ENCODE measurements around the gene ZBTB8B.
"Not testable (repeated sequence)": the region's sequence is repeated elsewhere in the genome, so short reads cannot be mapped to it uniquely, and the experiment has no call there.

Gene ZBTB8B

DNA sequence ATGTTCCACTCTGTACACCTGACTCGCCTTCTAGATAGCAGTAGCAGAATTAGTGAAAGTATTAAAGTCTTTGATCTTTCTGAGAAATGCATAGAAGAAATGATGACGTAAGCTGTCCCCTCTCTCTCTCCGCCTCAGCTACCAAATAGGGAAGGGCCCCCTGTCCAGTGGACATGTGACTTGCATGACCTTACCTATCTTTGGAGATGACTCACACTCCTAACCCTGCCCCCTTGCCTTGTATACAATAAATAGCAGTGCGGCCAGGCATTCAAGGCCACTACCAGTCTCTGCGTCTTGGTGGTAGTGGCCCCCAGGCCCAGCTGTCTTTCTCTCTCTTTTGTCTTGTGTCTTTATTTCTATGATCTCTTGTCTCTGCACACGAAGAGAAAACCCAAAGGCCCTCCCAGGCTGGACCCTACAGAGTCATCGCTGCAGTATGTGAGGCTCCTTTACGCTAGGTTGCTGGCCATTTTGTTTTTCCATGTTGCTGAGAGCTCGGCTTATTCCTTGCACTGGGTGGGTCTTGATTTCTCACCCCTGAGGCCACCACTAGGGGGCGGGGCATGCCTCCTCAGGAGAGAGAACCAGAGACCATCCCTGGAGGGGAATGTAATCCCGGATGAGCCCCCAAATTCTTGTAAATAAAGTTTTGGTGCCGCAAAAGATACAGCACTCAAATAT lies 16.0 kb upstream of the ZBTB8B start:
- FAIRE-seq (no peak), DNase-seq (ENCODE audit: insufficient read length, low spot score) (no peak)
- TF ChIP-seq PAX5 (IDR thresholded peaks at IDR 0.05; ENCODE audit: insufficient read depth, low read length, severe bottlenecking): no peak

- FAIRE-seq; DNase-seq (ENCODE audit: insufficient read length, low spot score): not testable (repeated sequence)
Observed at GRCh38 chr1:32449457-32449831, 15.4 kb upstream of the ZBTB8B start.

DNA sequence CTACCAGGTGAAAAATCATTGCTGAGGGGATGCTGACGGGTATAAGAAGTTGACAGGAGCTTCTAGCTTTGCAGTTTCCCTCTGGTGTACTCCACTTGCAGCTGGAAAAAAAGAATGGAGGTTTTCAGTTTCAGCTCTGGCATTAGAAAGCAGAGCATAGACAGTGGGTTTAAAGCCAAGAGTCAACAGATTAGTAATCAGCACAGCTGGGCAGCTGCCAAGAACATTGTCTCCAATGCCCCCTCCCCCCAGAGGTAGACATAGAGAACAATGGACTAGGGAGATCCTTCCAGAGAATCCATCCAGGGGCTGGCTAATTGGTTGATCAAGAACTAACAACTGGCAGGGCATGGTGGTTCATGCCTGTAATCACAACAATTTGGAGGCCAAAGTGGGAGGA lies 10.1 kb upstream of the ZBTB8B start:
- FAIRE-seq (no peak), DNase-seq (ENCODE audit: insufficient read length, low spot score) (no peak)
- TF ChIP-seq TAF1 (IDR thresholded peaks at IDR 0.05; ENCODE audit: low read depth, low read length) (no peak), POU2F2 (IDR thresholded peaks at IDR 0.05; ENCODE audit: low read depth, low read length) (no peak), PAX5 (IDR thresholded peaks at IDR 0.05; ENCODE audit: insufficient read depth, low read length, severe bottlenecking) (no peak), POLR2AphosphoS5 (IDR thresholded peaks at IDR 0.05; ENCODE audit: low read depth, low read length) (no peak), SPI1 (IDR thresholded peaks at IDR 0.05; ENCODE audit: low read depth, low read length) (no peak), POLR2A (IDR thresholded peaks at IDR 0.05; ENCODE audit: low read depth, low read length) (no peak)

DNA sequence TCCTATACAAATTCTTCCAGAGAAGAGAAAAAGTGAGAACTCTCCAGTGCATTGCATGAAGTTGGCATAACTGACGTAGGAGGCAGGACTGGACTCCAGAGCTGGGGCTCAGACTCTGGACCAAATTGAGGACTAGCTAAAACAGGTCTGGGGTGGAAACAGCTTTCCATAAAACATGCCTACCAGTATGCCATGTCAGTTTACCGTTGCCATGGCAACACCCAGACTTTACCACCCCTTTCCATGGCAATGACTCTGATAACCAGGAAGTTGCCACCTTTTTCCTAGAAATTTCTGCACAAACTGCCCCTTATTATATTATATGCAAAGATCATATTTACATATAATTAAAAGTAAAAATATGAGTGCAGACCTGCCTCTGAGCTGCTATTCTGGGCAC lies 8.9 kb upstream of the ZBTB8B start:
- no peak for DNase-seq (ENCODE audit: insufficient read length, low spot score)
- no peak for FAIRE-seq
- TF ChIP-seq POLR2A (IDR thresholded peaks at IDR 0.05; ENCODE audit: low read depth, low read length) (no peak), PAX5 (IDR thresholded peaks at IDR 0.05; ENCODE audit: insufficient read depth, low read length, severe bottlenecking) (no peak), SPI1 (IDR thresholded peaks at IDR 0.05; ENCODE audit: low read depth, low read length) (no peak), POLR2AphosphoS5 (IDR thresholded peaks at IDR 0.05; ENCODE audit: low read depth, low read length) (no peak), POU2F2 (IDR thresholded peaks at IDR 0.05; ENCODE audit: low read depth, low read length) (no peak)

DNA sequence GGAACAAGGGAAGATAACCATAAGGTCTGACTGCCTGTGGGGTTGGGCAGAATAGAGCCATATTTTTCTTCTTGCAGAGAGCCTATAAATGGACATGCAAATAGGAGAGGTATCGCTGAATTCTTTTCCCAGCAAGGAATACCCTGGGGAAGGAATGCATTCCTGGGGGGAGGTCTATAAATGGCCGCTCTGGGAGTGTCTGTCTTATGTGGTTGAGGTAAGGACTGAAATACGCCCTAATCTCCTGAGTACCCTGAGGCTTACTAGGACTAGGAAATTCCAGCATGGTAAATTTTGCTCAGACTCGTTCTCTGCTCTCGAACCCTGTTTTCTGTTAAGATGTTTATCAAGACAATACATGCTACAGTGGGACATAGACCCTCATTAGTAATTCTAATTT lies 6.1 kb upstream of the ZBTB8B start:
- not testable (repeated sequence) for DNase-seq (ENCODE audit: insufficient read length, low spot score); FAIRE-seq

DNA sequence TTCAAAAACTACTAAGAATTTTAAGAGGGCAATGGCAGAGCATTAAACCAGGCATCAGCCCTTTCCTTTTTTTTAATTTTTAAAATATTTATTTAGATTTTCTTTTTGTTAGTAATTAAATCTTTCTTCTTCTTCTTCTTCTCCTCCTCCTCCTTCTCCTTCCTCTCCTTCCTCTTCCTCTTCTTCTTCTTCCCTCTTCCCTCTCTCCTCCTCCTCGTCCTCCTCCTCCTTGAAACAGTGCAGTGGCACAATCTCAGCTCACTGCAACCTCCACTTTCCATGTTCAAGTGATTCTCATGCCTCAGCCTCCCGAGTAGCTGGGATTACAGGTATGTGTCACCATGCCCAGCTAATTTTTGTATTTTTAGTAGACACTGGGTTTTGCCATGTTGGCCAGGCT lies 1.9 kb upstream of the ZBTB8B start:
- not testable (repeated sequence) for FAIRE-seq; DNase-seq (ENCODE audit: insufficient read length, low spot score)

GRCh38 chr1:32464191-32464715 lies 619 bp upstream of the ZBTB8B start:
- TF ChIP-seq POLR2A (IDR thresholded peaks at IDR 0.05; ENCODE audit: low read depth, low read length) (no peak), POU2F2 (IDR thresholded peaks at IDR 0.05; ENCODE audit: low read depth, low read length) (no peak), POLR2AphosphoS5 (IDR thresholded peaks at IDR 0.05; ENCODE audit: low read depth, low read length) (no peak), SPI1 (IDR thresholded peaks at IDR 0.05; ENCODE audit: low read depth, low read length) (no peak), PAX5 (IDR thresholded peaks at IDR 0.05; ENCODE audit: insufficient read depth, low read length, severe bottlenecking) (no peak), TAF1 (IDR thresholded peaks at IDR 0.05; ENCODE audit: low read depth, low read length) (no peak)
- peak; percentile 66 for FAIRE-seq
- no peak for DNase-seq (ENCODE audit: insufficient read length, low spot score)

DNA sequence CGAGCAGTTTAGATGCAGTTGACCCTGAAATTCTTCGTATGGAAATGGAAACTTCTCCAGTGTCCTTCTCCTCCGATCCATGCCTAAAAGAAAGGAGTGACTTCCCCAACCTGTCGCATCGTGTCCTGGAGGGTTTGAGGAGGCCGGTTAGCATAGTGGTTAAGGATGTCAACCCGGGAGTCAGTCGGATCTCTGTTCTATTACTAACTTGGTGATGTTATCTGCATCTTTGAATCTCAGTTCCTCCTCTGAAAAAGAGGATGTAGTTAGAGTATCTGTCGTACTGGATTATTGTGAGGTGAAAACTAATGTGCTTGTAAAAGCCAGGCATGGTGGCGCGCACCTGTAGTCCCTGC lies 684 bp downstream of the ZBTB8B start:
- DNase-seq (ENCODE audit: insufficient read length, low spot score) (no peak), FAIRE-seq (peak; percentile 86)
- TF ChIP-seq SPI1 (IDR thresholded peaks at IDR 0.05; ENCODE audit: low read depth, low read length): peak; percentile 89
- TF ChIP-seq TAF1 (IDR thresholded peaks at IDR 0.05; ENCODE audit: low read depth, low read length): no peak
- no peak for TF ChIP-seq POU2F2 (IDR thresholded peaks at IDR 0.05; ENCODE audit: low read depth, low read length)

- FAIRE-seq: no peak
- DNase-seq (ENCODE audit: insufficient read length, low spot score): no peak
- TF ChIP-seq TAF1 (IDR thresholded peaks at IDR 0.05; ENCODE audit: low read depth, low read length) (no peak), SPI1 (IDR thresholded peaks at IDR 0.05; ENCODE audit: low read depth, low read length) (no peak), POU2F2 (IDR thresholded peaks at IDR 0.05; ENCODE audit: low read depth, low read length) (no peak), POLR2AphosphoS5 (IDR thresholded peaks at IDR 0.05; ENCODE audit: low read depth, low read length) (no peak), POLR2A (IDR thresholded peaks at IDR 0.05; ENCODE audit: low read depth, low read length) (no peak), PAX5 (IDR thresholded peaks at IDR 0.05; ENCODE audit: insufficient read depth, low read length, severe bottlenecking) (no peak)
Observed at GRCh38 chr1:32466761-32467160, 1.9 kb downstream of the ZBTB8B start.

DNA sequence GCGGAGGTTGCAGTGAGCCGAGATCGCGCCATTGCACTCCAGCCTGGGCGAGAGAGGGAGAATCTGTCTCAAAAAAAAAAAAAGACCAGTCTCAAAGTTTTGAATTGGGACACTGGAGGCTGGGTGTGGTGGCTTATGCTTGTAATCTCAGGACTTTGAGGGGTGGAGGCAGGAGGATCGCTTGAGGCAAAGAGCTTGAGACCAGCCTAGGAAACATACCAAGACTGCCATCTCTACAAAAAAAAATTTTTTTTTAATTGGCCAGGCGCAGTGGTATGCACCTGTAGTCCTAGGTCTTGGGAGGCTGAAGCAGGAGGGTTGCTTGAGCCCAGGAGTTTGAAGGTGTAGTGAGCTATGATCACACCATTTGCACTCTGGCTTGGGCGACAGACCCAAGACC lies 3.9 kb downstream of the ZBTB8B start:
- DNase-seq (ENCODE audit: insufficient read length, low spot score) (no peak), FAIRE-seq (no peak)
- TF ChIP-seq POU2F2 (IDR thresholded peaks at IDR 0.05; ENCODE audit: low read depth, low read length) (no peak), POLR2AphosphoS5 (IDR thresholded peaks at IDR 0.05; ENCODE audit: low read depth, low read length) (no peak), SPI1 (IDR thresholded peaks at IDR 0.05; ENCODE audit: low read depth, low read length) (no peak), TAF1 (IDR thresholded peaks at IDR 0.05; ENCODE audit: low read depth, low read length) (no peak), PAX5 (IDR thresholded peaks at IDR 0.05; ENCODE audit: insufficient read depth, low read length, severe bottlenecking) (no peak)

DNA sequence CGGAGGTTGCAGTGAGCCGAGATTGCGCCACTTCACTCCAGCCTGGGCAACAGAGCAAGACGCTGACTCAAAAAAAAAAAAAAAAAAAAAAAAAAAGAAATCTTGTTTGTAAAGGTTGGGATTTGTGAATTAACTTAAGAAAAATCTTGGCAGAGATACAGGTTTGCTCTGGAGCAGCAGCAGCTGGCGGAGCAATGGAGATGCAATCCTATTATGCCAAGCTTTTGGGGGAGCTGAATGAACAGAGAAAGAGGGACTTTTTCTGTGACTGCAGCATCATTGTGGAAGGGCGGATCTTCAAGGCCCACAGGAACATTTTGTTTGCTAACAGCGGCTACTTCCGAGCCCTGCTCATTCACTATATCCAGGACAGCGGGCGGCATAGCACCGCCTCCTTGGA lies 5.6 kb downstream of the ZBTB8B start:
- TF ChIP-seq POU2F2 (IDR thresholded peaks at IDR 0.05; ENCODE audit: low read depth, low read length) (no peak), POLR2A (IDR thresholded peaks at IDR 0.05; ENCODE audit: low read depth, low read length) (no peak), SPI1 (IDR thresholded peaks at IDR 0.05; ENCODE audit: low read depth, low read length) (no peak), POLR2AphosphoS5 (IDR thresholded peaks at IDR 0.05; ENCODE audit: low read depth, low read length) (no peak), TAF1 (IDR thresholded peaks at IDR 0.05; ENCODE audit: low read depth, low read length) (no peak), PAX5 (IDR thresholded peaks at IDR 0.05; ENCODE audit: insufficient read depth, low read length, severe bottlenecking) (no peak)
- FAIRE-seq (no peak), DNase-seq (ENCODE audit: insufficient read length, low spot score) (no peak)
